Measurements from ENCODE around the gene CHRNB1. TPM values are rescaled to one million over a fixed set of nuclear protein-coding genes. Genes with fewer than 3 reads are reported as not detected.
A peak's percentile ranks its signal among the peaks of the same experiment; 100 is the strongest.

Gene CHRNB1
- total and polyA plus RNA-seq, 2 of the 8 experiments (the other 6 are each of a cell fraction or from before 2014, with no cell fraction given) = 14.1 to 28.2 TPM

DNA sequence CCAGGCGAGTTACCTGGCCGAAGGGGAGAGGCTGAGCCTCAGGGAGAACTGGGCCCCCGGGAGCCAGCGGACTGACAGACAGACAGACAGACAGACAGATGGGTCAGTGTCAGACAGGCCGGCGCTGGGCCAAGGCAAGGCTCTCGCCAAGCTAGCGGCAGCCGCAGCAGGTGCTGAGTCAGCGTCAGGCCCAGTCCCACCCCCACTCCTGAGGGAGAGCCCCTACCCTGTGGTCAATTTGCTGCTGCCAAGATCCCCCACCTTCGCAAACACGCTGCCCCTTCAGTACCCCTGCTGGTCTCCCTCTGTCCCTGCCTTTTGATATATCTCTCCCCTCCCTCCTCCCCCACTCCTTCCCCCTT is 4.0 kb upstream of the CHRNB1 start (continued):
- TF ChIP-seq HDAC2 (IDR thresholded peaks at IDR 0.05; ENCODE audit: borderline replicate concordance in 1 of 2, low read depth in 2 of 2, low read length in 2 of 2) (peak; percentile 56 to 87; a peak in 3 of 4 replicates), RAD21 (IDR thresholded peaks at IDR 0.05 in 1 of 2, conservative IDR thresholded peaks at IDR 0.05 in 1 of 2; ENCODE audit: low read depth in 2 of 2, low read length in 2 of 2) (no peak), NRF1 (IDR thresholded peaks at IDR 0.05; ENCODE audit: low read depth, low read length) (no peak), RXRA (IDR thresholded peaks at IDR 0.05; ENCODE audit: insufficient read depth, low read depth, low read length) (no peak), EGR1 (IDR thresholded peaks at IDR 0.05; ENCODE audit: borderline replicate concordance, low read depth, low read length) (no peak), NANOG (IDR thresholded peaks at IDR 0.05; ENCODE audit: insufficient read depth, low read depth, low read length, poor library complexity, severe bottlenecking) (no peak), CBX5 (IDR thresholded peaks at IDR 0.05; ENCODE audit: low read depth, low read length) (no peak), KDM4A (IDR thresholded peaks at IDR 0.05; ENCODE audit: low read depth, low read length, severe bottlenecking) (peak; percentile 7), SIRT6 (IDR thresholded peaks at IDR 0.05; ENCODE audit: low read length) (no peak), FOSL1 (IDR thresholded peaks at IDR 0.05; ENCODE audit: insufficient read depth, low read depth, low read length) (no peak)
- TF ChIP-seq, protein P1, sequence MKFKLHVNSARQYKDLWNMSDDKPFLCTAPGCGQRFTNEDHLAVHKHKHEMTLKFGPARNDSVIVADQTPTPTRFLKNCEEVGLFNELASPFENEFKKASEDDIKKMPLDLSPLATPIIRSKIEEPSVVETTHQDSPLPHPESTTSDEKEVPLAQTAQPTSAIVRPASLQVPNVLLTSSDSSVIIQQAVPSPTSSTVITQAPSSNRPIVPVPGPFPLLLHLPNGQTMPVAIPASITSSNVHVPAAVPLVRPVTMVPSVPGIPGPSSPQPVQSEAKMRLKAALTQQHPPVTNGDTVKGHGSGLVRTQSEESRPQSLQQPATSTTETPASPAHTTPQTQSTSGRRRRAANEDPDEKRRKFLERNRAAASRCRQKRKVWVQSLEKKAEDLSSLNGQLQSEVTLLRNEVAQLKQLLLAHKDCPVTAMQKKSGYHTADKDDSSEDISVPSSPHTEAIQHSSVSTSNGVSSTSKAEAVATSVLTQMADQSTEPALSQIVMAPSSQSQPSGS (IDR thresholded peaks at IDR 0.05; ENCODE audit: low read length) = no peak
